ENCODE data around the gene OR2H1.

DNA sequence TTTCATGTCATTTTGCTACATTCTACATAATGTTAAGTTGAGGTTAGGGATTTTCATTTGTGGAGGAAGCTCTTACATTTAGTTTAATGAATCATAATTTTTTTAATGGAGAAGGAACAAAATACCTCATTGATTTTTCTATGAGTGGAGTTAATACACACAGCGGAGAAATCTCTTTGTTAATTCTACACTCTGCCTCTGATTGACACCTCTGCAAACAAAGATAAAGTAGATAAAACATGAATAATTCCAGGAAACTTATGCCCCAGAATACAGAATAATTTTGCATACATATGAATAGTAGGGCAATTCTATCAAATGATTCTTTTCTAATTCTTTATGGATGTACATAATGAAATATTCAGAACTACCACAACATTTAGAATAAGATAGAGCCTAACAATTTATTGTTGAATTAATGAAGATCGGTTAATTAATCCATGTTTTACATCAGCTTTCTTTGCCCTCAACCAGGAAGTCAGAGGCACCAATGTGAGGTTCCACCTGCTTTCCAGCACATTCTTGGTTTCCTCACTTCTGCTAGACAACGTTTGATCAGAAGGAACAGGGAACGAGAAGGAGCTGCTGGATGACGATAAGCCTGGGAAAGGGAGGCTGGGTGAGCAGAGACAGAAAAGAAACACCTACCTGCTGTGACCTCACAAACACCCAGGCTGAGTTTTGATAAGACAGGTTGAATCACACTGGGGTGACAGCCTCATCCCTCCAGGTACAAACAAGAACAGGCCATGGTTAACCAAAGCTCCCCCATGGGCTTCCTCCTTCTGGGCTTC is 4.3 kb downstream of the OR2H1 start:
- TF ChIP-seq, protein P1, sequence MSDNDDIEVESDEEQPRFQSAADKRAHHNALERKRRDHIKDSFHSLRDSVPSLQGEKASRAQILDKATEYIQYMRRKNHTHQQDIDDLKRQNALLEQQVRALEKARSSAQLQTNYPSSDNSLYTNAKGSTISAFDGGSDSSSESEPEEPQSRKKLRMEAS (IDR thresholded peaks at IDR 0.05; ENCODE audit: low read depth, low read length): no peak
- TF ChIP-seq, protein P2, sequence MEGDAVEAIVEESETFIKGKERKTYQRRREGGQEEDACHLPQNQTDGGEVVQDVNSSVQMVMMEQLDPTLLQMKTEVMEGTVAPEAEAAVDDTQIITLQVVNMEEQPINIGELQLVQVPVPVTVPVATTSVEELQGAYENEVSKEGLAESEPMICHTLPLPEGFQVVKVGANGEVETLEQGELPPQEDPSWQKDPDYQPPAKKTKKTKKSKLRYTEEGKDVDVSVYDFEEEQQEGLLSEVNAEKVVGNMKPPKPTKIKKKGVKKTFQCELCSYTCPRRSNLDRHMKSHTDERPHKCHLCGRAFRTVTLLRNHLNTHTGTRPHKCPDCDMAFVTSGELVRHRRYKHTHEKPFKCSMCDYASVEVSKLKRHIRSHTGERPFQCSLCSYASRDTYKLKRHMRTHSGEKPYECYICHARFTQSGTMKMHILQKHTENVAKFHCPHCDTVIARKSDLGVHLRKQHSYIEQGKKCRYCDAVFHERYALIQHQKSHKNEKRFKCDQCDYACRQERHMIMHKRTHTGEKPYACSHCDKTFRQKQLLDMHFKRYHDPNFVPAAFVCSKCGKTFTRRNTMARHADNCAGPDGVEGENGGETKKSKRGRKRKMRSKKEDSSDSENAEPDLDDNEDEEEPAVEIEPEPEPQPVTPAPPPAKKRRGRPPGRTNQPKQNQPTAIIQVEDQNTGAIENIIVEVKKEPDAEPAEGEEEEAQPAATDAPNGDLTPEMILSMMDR (IDR thresholded peaks at IDR 0.05; ENCODE audit: low read depth, low read length): no peak
- TF ChIP-seq POLR2A (IDR thresholded peaks at IDR 0.05; ENCODE audit: extremely low read depth, insufficient read length): no peak
- no peak for TF ChIP-seq MYC (IDR thresholded peaks at IDR 0.05; ENCODE audit: low read depth, low read length)
